Upper lobe of right lung (tissue), 1 donor: ENCODE data around the gene DHRS9. TPM values are rescaled to one million over a fixed set of nuclear protein-coding genes. Genes with fewer than 3 reads are reported as not detected.

Experiments used
- ATAC-seq: fragments of 200-7000 bp; cut with Tn5 transposase; one replicate; pipeline ENCODE4 v1.9.1; 2020; ENCODE audit warnings: mild to moderate bottlenecking, moderate library complexity
- DNase-seq: peaks from one replicate; pipeline ENCODE4 v3.0.0-alpha.2; 2020
- H3K27ac ChIP-seq: fragments of 200-600 bp; one replicate; pipeline ENCODE4 v1.8.0; 2022
- H3K27me3 ChIP-seq: fragments of 200-600 bp; one replicate; pipeline ENCODE4 v1.8.0; 2022; ENCODE audit warnings: mild to moderate bottlenecking
- H3K36me3 ChIP-seq: fragments of 200-600 bp; one replicate; pipeline ENCODE4 v1.8.0; 2022
- H3K4me1 ChIP-seq: fragments of 200-600 bp; one replicate; pipeline ENCODE4 v1.8.0; 2022
- H3K4me3 ChIP-seq: fragments of 200-600 bp; one replicate; pipeline ENCODE4 v1.8.0; 2022; ENCODE audit warnings: mild to moderate bottlenecking
- H3K9me3 ChIP-seq: fragments of 200-600 bp; one replicate; pipeline ENCODE4 v1.8.0; 2022
- CTCF ChIP-seq: fragments of 200-600 bp; IDR thresholded peaks from one replicate; pipeline ENCODE4 v1.8.0; 2022; ENCODE audit warnings: antibody characterized with exemption
- intact Hi-C: fragments of 100-400 bp; cut with DNase I; formaldehyde crosslinking; loops from one replicate; pipeline ENCODE4 v1.11.0; 2022
- total RNA-seq: library from RNA; stranded (reverse); fragmentation: NEBNext Ultra II Directional; extraction: Animal tissue kit (Norgen Biotek cat#: 25700); gene quantifications from one replicate; pipeline ENCODE4 v1.2.1, GENCODE V29; 2021
- donor health status: DM: no; HTN: yes; CAD: no; lungs with severe emphysema.

The DHRS9 gene
- total RNA-seq, 1 donor from 2014 or later: 7.6 TPM

DNA sequence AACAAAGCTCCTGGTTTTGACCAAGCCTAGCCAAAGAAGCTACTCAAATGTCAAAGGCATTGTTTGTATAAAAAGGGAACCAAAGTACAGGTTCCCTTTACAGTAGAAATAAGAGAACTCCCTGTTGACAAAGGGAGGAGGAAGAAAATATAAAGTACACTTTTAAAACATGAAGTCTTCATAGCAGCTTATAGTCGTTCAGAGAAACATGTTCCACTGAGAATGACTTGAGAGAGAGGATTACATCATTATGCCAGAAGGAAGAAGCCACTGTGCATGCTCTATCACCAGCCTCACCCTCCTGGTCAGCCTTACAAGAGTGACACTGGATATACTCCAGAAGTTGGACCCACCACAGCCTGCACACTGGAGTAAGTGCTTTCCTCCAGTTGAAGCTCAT is 2.5 kb upstream of the DHRS9 start:
- Histone ChIP-seq H3K4me3 (no peak overlapping the region), H3K27me3 (no peaks in the 10 kb centered on the region), H3K36me3 (no peaks in the 10 kb centered on the region), H3K9me3 (no peaks in the 10 kb centered on the region), H3K4me1 (no peaks in the 10 kb centered on the region), H3K27ac (no peak overlapping the region)
- TF ChIP-seq CTCF: no peak
- ATAC-seq (peak; percentile 58), DNase-seq (no peak)
- intact Hi-C loops: no loop called here

DNA sequence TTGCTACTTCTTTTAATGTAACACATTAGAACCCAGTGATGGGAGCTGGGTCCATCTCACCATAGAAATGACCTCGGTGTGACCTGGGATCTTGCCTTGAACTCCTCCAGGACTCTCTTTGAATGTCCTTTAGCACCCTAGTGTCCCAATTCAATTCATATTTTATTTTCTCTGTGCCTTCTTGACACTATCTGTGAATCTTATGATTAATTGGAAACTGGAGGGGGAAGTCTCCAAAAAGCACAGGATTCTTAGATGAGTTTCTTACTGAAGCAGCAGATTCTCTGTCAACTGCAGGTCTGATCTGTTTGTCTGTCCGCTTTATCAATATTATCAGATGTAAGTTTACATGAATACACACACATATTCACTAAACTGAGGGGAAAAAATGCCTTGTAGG is 470 bp downstream of the DHRS9 start:
- no peaks in the 10 kb centered on the region for H3K27me3 ChIP-seq
- H3K27ac ChIP-seq: no peak overlapping the region
- TF ChIP-seq CTCF: no peak
- ATAC-seq (no peak), DNase-seq (no peak)
- no peaks in the 10 kb centered on the region for H3K9me3 ChIP-seq
- no peaks in the 10 kb centered on the region for H3K36me3 ChIP-seq
- peak overlapping the region; percentile 18 for H3K4me3 ChIP-seq
- intact Hi-C loops: no loop called here
- no peaks in the 10 kb centered on the region for H3K4me1 ChIP-seq

GRCh38 chr2:169071455-169071854 is 2.1 kb downstream of the DHRS9 start:
- peak; percentile 45 for ATAC-seq
- Histone ChIP-seq H3K9me3 (no peaks in the 10 kb centered on the region), H3K27me3 (no peaks in the 10 kb centered on the region), H3K36me3 (no peaks in the 10 kb centered on the region), H3K4me1 (no peaks in the 10 kb centered on the region), H3K27ac (no peak overlapping the region), H3K4me3 (no peak overlapping the region)
- no peak for DNase-seq
- TF ChIP-seq CTCF: no peak
- intact Hi-C loops: no loop called here

- Histone ChIP-seq H3K27me3 (no peaks in the 10 kb centered on the region), H3K36me3 (no peaks in the 10 kb centered on the region), H3K27ac (peak overlapping the region; percentile 2), H3K4me1 (no peaks in the 10 kb centered on the region), H3K9me3 (no peaks in the 10 kb centered on the region), H3K4me3 (no peak overlapping the region)
- intact Hi-C loops: no loop called here
- no peak for TF ChIP-seq CTCF
- ATAC-seq (peak; percentile 71), DNase-seq (no peak)
Measured at GRCh38 chr2:169072163-169072925, 3.0 kb downstream of the DHRS9 start.

GRCh38 chr2:169073211-169073962 is 4.0 kb downstream of the DHRS9 start:
- no peaks in the 10 kb centered on the region for H3K9me3 ChIP-seq
- TF ChIP-seq CTCF: no peak
- no peaks in the 10 kb centered on the region for H3K4me1 ChIP-seq
- H3K4me3 ChIP-seq: no peak overlapping the region
- no peak overlapping the region for H3K27ac ChIP-seq
- intact Hi-C loops: no loop called here
- H3K27me3 ChIP-seq: no peaks in the 10 kb centered on the region
- DNase-seq (no peak), ATAC-seq (no peak)
- no peaks in the 10 kb centered on the region for H3K36me3 ChIP-seq
